Endodermal cell (in vitro differentiated cells): Measurements from ENCODE around the gene ZNF350. TPM values are rescaled to one million over a fixed set of nuclear protein-coding genes. Genes with fewer than 3 reads are reported as not detected.
"Not testable (repeated sequence)": the region's sequence is repeated elsewhere in the genome, so short reads cannot be mapped to it uniquely, and the experiment has no call there.

ENCODE experiments used
- DNase-seq: peaks from one replicate; pipeline ENCODE4 v3.0.0-alpha.2; 2017
- H3K27ac ChIP-seq: 2 replicates; pipeline ENCODE4 v1.5.1; 2013; ENCODE audit warnings: mild to moderate bottlenecking, low read depth, low read length, moderate library complexity
- H3K27me3 ChIP-seq: 2 replicates; pipeline ENCODE4 v1.6.1; 2013; ENCODE audit warnings: mild to moderate bottlenecking, low read length, moderate library complexity; ENCODE audit not compliant: insufficient read depth, control insufficient read depth, poor library complexity, severe bottlenecking
- H3K36me3 ChIP-seq: 2 replicates; pipeline ENCODE4 v1.7.0; 2013; ENCODE audit warnings: mild to moderate bottlenecking, low read length, moderate library complexity; ENCODE audit not compliant: control insufficient read depth, insufficient read depth
- H3K4me1 ChIP-seq: one replicate; pipeline ENCODE4 v1.7.0; 2013; ENCODE audit warnings: low read length; ENCODE audit not compliant: control insufficient read depth, insufficient read depth
- H3K4me3 ChIP-seq: 2 replicates; pipeline ENCODE4 v1.5.1; 2013; ENCODE audit warnings: mild to moderate bottlenecking, low read length, moderate library complexity
- H3K9ac ChIP-seq: 2 replicates; pipeline ENCODE4 v1.6.1; 2013; ENCODE audit warnings: mild to moderate bottlenecking, low read length, moderate library complexity; ENCODE audit not compliant: poor library complexity, severe bottlenecking; ENCODE audit errors: extremely low read depth
- H3K9me3 ChIP-seq: 2 replicates; pipeline ENCODE4 v1.6.1; 2013; ENCODE audit warnings: mild to moderate bottlenecking, low read length, moderate library complexity; ENCODE audit not compliant: control insufficient read depth
- H3K27ac Mint-ChIP-seq: 2 replicates; pipeline ENCODE4 v1.8.0; 2020; ENCODE audit warnings: mixed read lengths
- H3K27me3 Mint-ChIP-seq: 2 replicates; pipeline ENCODE4 v1.8.0; 2021; ENCODE audit warnings: mild to moderate bottlenecking, mixed read lengths; ENCODE audit not compliant: insufficient read depth
- H3K36me3 Mint-ChIP-seq: 2 replicates; pipeline ENCODE4 v1.8.0; 2020; ENCODE audit warnings: low read depth, mixed read lengths
- H3K4me1 Mint-ChIP-seq: 2 replicates; pipeline ENCODE4 v1.8.0; 2020; ENCODE audit warnings: mixed read lengths
- H3K4me3 Mint-ChIP-seq: 2 replicates; pipeline ENCODE4 v1.8.0; 2020; ENCODE audit warnings: mild to moderate bottlenecking, moderate library complexity, mixed read lengths
- H3K9me3 Mint-ChIP-seq: 2 replicates; pipeline ENCODE4 v1.8.0; 2020; ENCODE audit warnings: mild to moderate bottlenecking, mixed read lengths
- CTCF ChIP-seq: fragments of 200-600 bp; sonication (generic); conservative IDR thresholded peaks from 2 replicates; pipeline ENCODE4 v1.5.0; 2021; ENCODE audit warnings: antibody characterized with exemption, mild to moderate bottlenecking
- WGBS, 2 experiments: methylation state at CpG; one replicate each; pipeline versions ENCODE4 v1.1.5 to v1.1.7; 2013; ENCODE audit warnings: missing lambda C conversion rate in 2 of 2, mixed read lengths in 1 of 2; ENCODE audit not compliant: insufficient coverage in 1 of 2, insufficient read length in 1 of 2; 5-methylcytosine and 5-hydroxymethylcytosine counted together
- total RNA-seq, 2 donors: library from RNA; stranded (reverse); fragmentation: NEBNext Ultra II Directional in 1 of 2; extraction: Animal tissue kit (Norgen Biotek cat#: 25700) in 1 of 2; gene quantifications; 2 replicates in 1 of 2; 3 replicates in 1 of 2; pipeline ENCODE4 v1.2.1, GENCODE V29; 2021

ZNF350 gene
- total RNA-seq, 2 donors from 2014 or later, result 8.3 to 11.2 TPM

- Mint-ChIP-seq H3K27ac (peak overlapping the region; percentile 94), H3K4me1 (peaks cover 27% of the 10 kb centered on the region), H3K36me3 (peaks cover 46% of the 10 kb centered on the region), H3K4me3 (peak overlapping the region; percentile 19), H3K27me3 (no peaks in the 10 kb centered on the region), H3K9me3 (peaks cover 89% of the 10 kb centered on the region)
- H3K27ac ChIP-seq, result peak overlapping the region; percentile 2
- peaks cover 31% of the 10 kb centered on the region for H3K36me3 ChIP-seq
- 85 to 100% methylated on average over 2 to 4 of the region's 4 CpGs for WGBS, 2 experiments
- H3K4me1 ChIP-seq, result peaks cover 3% of the 10 kb centered on the region
- H3K9ac ChIP-seq, result peak overlapping the region; percentile 36
- no peak for DNase-seq
- peak overlapping the region; percentile 26 for H3K4me3 ChIP-seq
- no peaks in the 10 kb centered on the region for H3K27me3 ChIP-seq
- TF ChIP-seq CTCF, result no peak
- H3K9me3 ChIP-seq, result peaks cover 82% of the 10 kb centered on the region
Observed at GRCh38 chr19:51959791-51960190, 26.8 kb downstream of the ZNF350 start.

- H3K36me3 Mint-ChIP-seq, result peaks cover 26% of the 10 kb centered on the region
- peaks cover 27% of the 10 kb centered on the region for H3K4me1 Mint-ChIP-seq
- H3K9me3 Mint-ChIP-seq, result peaks cover 83% of the 10 kb centered on the region
- H3K36me3 ChIP-seq, result peaks cover 13% of the 10 kb centered on the region
- H3K27ac ChIP-seq, DNase-seq, H3K27me3 ChIP-seq, H3K27me3 Mint-ChIP-seq, H3K4me1 ChIP-seq, H3K27ac Mint-ChIP-seq, H3K9ac ChIP-seq, H3K4me3 Mint-ChIP-seq: not testable (repeated sequence)
- H3K9me3 ChIP-seq, result peaks cover 73% of the 10 kb centered on the region
- H3K4me3 ChIP-seq, result peak overlapping the region; percentile 34
- WGBS, 2 experiments, result 83 to 92% methylated on average over 2 to 4 of the region's 4 CpGs
Observed at GRCh38 chr19:51957846-51958245, 28.8 kb downstream of the ZNF350 start.

GRCh38 chr19:51948975-51949374, 37.7 kb downstream of the ZNF350 start:
- 95% methylated on average over 20 to 25 of the region's 25 CpGs for WGBS, 2 experiments
- H3K27me3 ChIP-seq, result no peaks in the 10 kb centered on the region
- H3K27ac ChIP-seq, result no peak overlapping the region
- no peak for DNase-seq
- no peak for TF ChIP-seq CTCF
- no peaks in the 10 kb centered on the region for H3K27me3 Mint-ChIP-seq
- H3K9me3 ChIP-seq, result peaks cover 90% of the 10 kb centered on the region
- H3K27ac Mint-ChIP-seq, result no peak overlapping the region
- peaks cover 91% of the 10 kb centered on the region for H3K9me3 Mint-ChIP-seq
- H3K4me3 ChIP-seq, result peak overlapping the region; percentile 45
- no peaks in the 10 kb centered on the region for H3K4me1 ChIP-seq
- no peaks in the 10 kb centered on the region for H3K4me1 Mint-ChIP-seq
- H3K9ac ChIP-seq, result no peak overlapping the region
- no peak overlapping the region for H3K4me3 Mint-ChIP-seq
- H3K36me3 ChIP-seq, result peaks cover 38% of the 10 kb centered on the region
- H3K36me3 Mint-ChIP-seq, result peaks cover 66% of the 10 kb centered on the region

- H3K27ac Mint-ChIP-seq, result no peak overlapping the region
- no peaks in the 10 kb centered on the region for H3K27me3 ChIP-seq
- peaks cover 61% of the 10 kb centered on the region for H3K36me3 ChIP-seq
- H3K36me3 Mint-ChIP-seq, result peaks cover 82% of the 10 kb centered on the region
- WGBS, 2 experiments, result 88 to 100% methylated on average over 1 of the region's 1 CpG
- TF ChIP-seq CTCF, result no peak
- no peak overlapping the region for H3K27ac ChIP-seq
- H3K9ac ChIP-seq, result no peak overlapping the region
- H3K9me3 ChIP-seq, result peaks cover 99% of the 10 kb centered on the region
- no peaks in the 10 kb centered on the region for H3K4me1 ChIP-seq
- no peak overlapping the region for H3K4me3 Mint-ChIP-seq
- DNase-seq, result no peak
- H3K9me3 Mint-ChIP-seq, result peaks cover 98% of the 10 kb centered on the region
- peak overlapping the region; percentile 72 for H3K4me3 ChIP-seq
- H3K4me1 Mint-ChIP-seq, result no peaks in the 10 kb centered on the region
- H3K27me3 Mint-ChIP-seq, result no peaks in the 10 kb centered on the region
Observed at GRCh38 chr19:51946602-51947001, 40.0 kb downstream of the ZNF350 start.
